GM23248 (cell line): ENCODE measurements around the gene TRA2A. TPM values are rescaled to one million over a fixed set of nuclear protein-coding genes. Genes with fewer than 3 reads are reported as not detected.

Experiments used
- DNase-seq: peaks from one replicate; pipeline ENCODE4 v3.0.0-alpha.2; 2015
- H2AFZ ChIP-seq: fragments of 200-600 bp; sonication (generic); 2 replicates; pipeline ENCODE4 v1.6.1; 2016; ENCODE audit warnings: antibody characterized with exemption
- H3F3A ChIP-seq: fragments of 200-600 bp; sonication (generic); 2 replicates; pipeline ENCODE4 v1.6.1; 2016; ENCODE audit warnings: mild to moderate bottlenecking, antibody characterized with exemption, mixed run types; ENCODE audit not compliant: insufficient read depth
- H3K27ac ChIP-seq: fragments of 200-600 bp; sonication (generic); 2 replicates; pipeline ENCODE4 v1.5.1; 2016; ENCODE audit warnings: mild to moderate bottlenecking
- H3K27me3 ChIP-seq: fragments of 200-600 bp; sonication (generic); replicated peaks from 2 replicates; pipeline ENCODE4 v1.6.1; 2016; ENCODE audit warnings: mild to moderate bottlenecking; ENCODE audit not compliant: insufficient read depth
- H3K36me3 ChIP-seq: fragments of 200-600 bp; sonication (generic); 2 replicates; pipeline ENCODE4 v1.6.1; 2016; ENCODE audit warnings: low read depth, mild to moderate bottlenecking
- H3K4me1 ChIP-seq: fragments of 200-600 bp; sonication (generic); 2 replicates; pipeline ENCODE4 v1.6.1; 2016; ENCODE audit warnings: mild to moderate bottlenecking; ENCODE audit not compliant: insufficient read depth
- H3K4me2 ChIP-seq: fragments of 200-600 bp; sonication (generic); one replicate; pipeline ENCODE4 v1.6.1; 2016; ENCODE audit warnings: mild to moderate bottlenecking; ENCODE audit not compliant: unreplicated experiment
- H3K4me3 ChIP-seq: fragments of 200-600 bp; sonication (generic); 2 replicates; pipeline ENCODE4 v1.5.1; 2016; ENCODE audit warnings: mild to moderate bottlenecking
- H3K79me2 ChIP-seq: fragments of 200-600 bp; sonication (generic); 2 replicates; pipeline ENCODE4 v1.6.1; 2016; ENCODE audit warnings: mild to moderate bottlenecking; ENCODE audit not compliant: insufficient read depth
- H3K9ac ChIP-seq: fragments of 200-600 bp; sonication (generic); 2 replicates; pipeline ENCODE4 v1.6.1; 2016; ENCODE audit warnings: mild to moderate bottlenecking
- H3K9me2 ChIP-seq: fragments of 200-600 bp; sonication (generic); 2 replicates; pipeline ENCODE4 v1.6.1; 2016; ENCODE audit warnings: mixed run types, mild to moderate bottlenecking, moderate library complexity; ENCODE audit not compliant: insufficient read depth
- H3K9me3 ChIP-seq: fragments of 200-600 bp; sonication (generic); one replicate; pipeline ENCODE4 v1.6.1; 2017; ENCODE audit warnings: low read depth
- H4K20me1 ChIP-seq: fragments of 200-600 bp; sonication (generic); 2 replicates; pipeline ENCODE4 v1.6.0; 2016; ENCODE audit not compliant: insufficient read depth
- EZH2 ChIP-seq: fragments of 200-600 bp; sonication (generic); IDR thresholded peaks from 2 replicates; pipeline ENCODE4 v1.6.1; 2018; ENCODE audit warnings: antibody characterized with exemption, mild to moderate bottlenecking; ENCODE audit not compliant: insufficient read depth, poor library complexity, severe bottlenecking
- EZH2phosphoT487 ChIP-seq: fragments of 200-600 bp; sonication (generic); IDR thresholded peaks from 2 replicates; pipeline ENCODE4 v1.6.1; 2018; ENCODE audit warnings: antibody characterized with exemption, moderate library complexity, mild to moderate bottlenecking, low read depth; ENCODE audit not compliant: insufficient read depth
- WGBS, 2 experiments: methylation state at CpG; one replicate each; pipeline ENCODE4 v1.1.6; 2015 to 2017; ENCODE audit warnings: low lambda C conversion rate in 2 of 2, low coverage in 1 of 2; ENCODE audit errors: missing lambda C conversion rate in 2 of 2; 5-methylcytosine and 5-hydroxymethylcytosine counted together
- in situ Hi-C: fragments of 300-500 bp; cut with MboI; formaldehyde crosslinking; loops from 2 replicates; pipeline ENCODE4 v1.15.0; 2020
- polyA plus RNA-seq: library from polyadenylated mRNA; unstranded; fragments of >200 nt; fragmentation: Nextera tagmentation; extraction: Ambion mirVana; gene quantifications from 2 replicates; pipeline ENCODE4 v1.2.1, GENCODE V29; 2016
- total RNA-seq: library from RNA; depleted of rRNA; stranded (reverse); fragments of >200 nt; shearing (Covaris generic); gene quantifications from 2 replicates; pipeline ENCODE4 v1.2.3, GENCODE V29; 2014

Gene TRA2A
- total and polyA plus RNA-seq, 2 experiments from 2014 or later = 26.2 to 87.9 TPM

DNA sequence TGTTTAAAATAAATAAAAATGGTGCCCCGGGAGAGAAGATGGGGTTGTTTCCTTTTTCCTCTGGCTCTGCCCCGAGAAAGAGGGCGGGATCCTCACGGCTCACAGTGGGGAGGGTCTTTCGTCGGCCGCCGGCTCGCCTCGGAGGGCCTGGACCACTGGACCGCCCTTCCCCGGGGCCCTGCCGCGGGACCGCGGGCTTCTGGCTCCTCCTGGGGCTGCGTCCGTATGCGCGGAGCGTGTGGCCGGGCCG, 58.0 kb downstream of the TRA2A start:
- Histone ChIP-seq H3K27ac (no peak overlapping the region), H3K36me3 (no peaks in the 10 kb centered on the region), H4K20me1 (no peaks in the 10 kb centered on the region), H3K9me3 (no peaks in the 10 kb centered on the region), H3K4me1 (peaks cover 4% of the 10 kb centered on the region; the same call in 1 of the 2 replicates), H3K4me3 (peak overlapping the region; percentile 82), H3K9me2 (no peaks in the 10 kb centered on the region), H3K9ac (peak overlapping the region; percentile 71), H2AFZ (peak overlapping the region; percentile 88), H3F3A (peaks cover 20% of the 10 kb centered on the region), H3K27me3 (peaks cover 38% of the 10 kb centered on the region), H3K4me2 (peak overlapping the region; percentile 87), H3K79me2 (peaks cover 8% of the 10 kb centered on the region)
- in situ Hi-C loops = no loop called here
- WGBS, 2 experiments = 0 to 1% methylated on average over 11 to 21 of the region's 23 CpGs
- no peak for TF ChIP-seq EZH2
- no peak for TF ChIP-seq EZH2phosphoT487
- DNase-seq = no peak

DNA sequence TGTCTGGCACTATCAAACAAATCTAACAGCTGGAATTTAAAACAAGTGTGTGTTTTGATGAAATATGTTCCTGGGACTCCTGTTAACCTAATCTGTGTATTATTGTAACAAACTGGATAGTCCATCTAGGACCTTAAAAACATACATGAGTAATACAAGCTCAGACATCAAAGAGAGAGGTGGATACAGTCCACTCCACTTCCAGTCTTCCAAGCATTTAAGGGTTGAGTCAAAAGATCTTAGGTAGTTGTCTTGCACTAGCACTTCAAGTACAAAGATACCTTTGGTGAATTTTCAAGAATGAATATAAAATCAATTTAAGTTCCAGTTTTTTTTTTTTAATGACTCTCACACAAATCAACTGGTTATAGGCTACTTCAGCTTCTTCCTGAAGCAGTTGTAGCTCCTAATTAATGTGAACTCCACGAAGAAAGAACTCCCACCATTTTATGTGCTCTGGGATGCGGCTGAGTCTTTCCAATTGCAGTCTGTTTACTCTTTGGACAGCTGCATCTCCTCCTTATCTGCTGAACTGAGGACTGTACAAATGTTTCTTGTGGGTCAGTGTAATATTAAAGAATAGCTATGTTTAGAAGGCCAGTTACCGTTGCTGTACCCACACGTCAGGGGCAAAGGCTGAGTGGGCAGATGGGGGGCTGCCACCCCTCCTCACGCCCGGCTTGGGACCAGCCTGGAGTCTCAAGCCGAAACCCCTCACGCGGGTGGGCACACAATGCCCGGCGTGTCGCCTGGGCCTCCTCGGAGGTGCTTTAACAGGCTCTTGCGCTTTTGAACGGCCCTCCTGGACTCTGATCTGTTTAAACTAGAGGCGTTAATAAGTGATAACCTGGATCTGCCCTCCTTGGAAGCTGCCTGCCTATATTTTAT, 58.6 kb downstream of the TRA2A start:
- peaks cover 4% of the 10 kb centered on the region; the same call in 1 of the 2 replicates for H3K4me1 ChIP-seq
- H3F3A ChIP-seq = peaks cover 20% of the 10 kb centered on the region
- no peak overlapping the region for H3K27ac ChIP-seq
- 46 to 55% methylated on average over 15 to 16 of the region's 16 CpGs for WGBS, 2 experiments
- no peak for DNase-seq
- H4K20me1 ChIP-seq = no peaks in the 10 kb centered on the region
- in situ Hi-C loops = no loop called here
- H3K4me2 ChIP-seq = peak overlapping the region; percentile 87
- peak overlapping the region; percentile 82 for H3K4me3 ChIP-seq
- TF ChIP-seq EZH2phosphoT487 (no peak), EZH2 (no peak)
- peak overlapping the region; percentile 71 for H3K9ac ChIP-seq
- H2AFZ ChIP-seq = peak overlapping the region; percentile 88
- H3K27me3 ChIP-seq = peaks cover 32% of the 10 kb centered on the region
- H3K79me2 ChIP-seq = peaks cover 14% of the 10 kb centered on the region
- H3K36me3 ChIP-seq = no peaks in the 10 kb centered on the region
- no peaks in the 10 kb centered on the region for H3K9me3 ChIP-seq
- H3K9me2 ChIP-seq = no peaks in the 10 kb centered on the region

DNA sequence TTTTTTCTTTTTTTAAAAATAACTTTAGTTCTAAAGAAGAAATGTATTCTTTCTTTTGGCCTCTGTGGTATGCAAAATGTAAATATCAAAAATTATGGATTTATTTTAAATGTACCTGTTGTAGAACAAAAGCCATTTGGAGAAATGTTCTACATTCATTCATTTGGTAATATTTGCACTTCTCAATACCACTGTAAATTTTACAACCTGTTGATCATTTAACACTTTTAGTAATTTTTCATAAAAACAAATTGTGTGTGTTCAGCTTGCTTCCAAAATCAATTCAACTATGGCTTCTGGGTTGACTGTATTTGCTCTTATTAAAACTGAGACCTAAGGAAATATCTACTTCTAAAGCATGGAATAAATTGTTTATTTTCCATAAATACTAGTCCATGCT, 59.2 kb downstream of the TRA2A start:
- H3K4me2 ChIP-seq = no peak overlapping the region
- no peaks in the 10 kb centered on the region for H3K36me3 ChIP-seq
- peaks cover 20% of the 10 kb centered on the region for H3F3A ChIP-seq
- peaks cover 27% of the 10 kb centered on the region for H3K27me3 ChIP-seq
- DNase-seq = no peak
- H3K27ac ChIP-seq = no peak overlapping the region
- H3K9ac ChIP-seq = no peak overlapping the region
- no peak overlapping the region for H2AFZ ChIP-seq
- H3K9me3 ChIP-seq = no peaks in the 10 kb centered on the region
- H3K4me3 ChIP-seq = no peak overlapping the region
- no peak for TF ChIP-seq EZH2
- no peak for TF ChIP-seq EZH2phosphoT487
- H3K79me2 ChIP-seq = peaks cover 20% of the 10 kb centered on the region
- no peaks in the 10 kb centered on the region for H4K20me1 ChIP-seq
- H3K4me1 ChIP-seq = peaks cover 4% of the 10 kb centered on the region; the same call in 1 of the 2 replicates
- H3K9me2 ChIP-seq = no peaks in the 10 kb centered on the region
- in situ Hi-C loops = no loop called here

DNA sequence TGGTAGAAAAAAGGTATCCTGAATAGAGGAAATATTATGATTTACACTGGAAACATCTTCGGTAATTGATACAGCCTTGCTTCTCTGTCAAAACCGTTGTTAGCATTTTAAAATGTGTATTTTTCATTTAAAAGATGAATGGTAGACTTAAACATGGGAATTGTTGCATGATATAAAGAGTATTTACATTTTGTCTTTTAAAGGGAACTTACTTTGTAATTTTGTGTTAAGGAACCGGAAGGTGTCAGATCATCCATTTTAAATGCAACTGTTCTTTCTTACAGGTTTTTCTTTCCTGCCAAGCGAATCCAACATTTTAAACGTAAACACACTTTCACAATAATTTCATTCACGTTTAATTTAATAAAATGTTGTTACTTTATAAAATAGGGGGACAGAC, 59.7 kb downstream of the TRA2A start:
- Histone ChIP-seq H3K27me3 (peaks cover 22% of the 10 kb centered on the region), H3K9me3 (no peaks in the 10 kb centered on the region), H3K4me1 (peaks cover 8% of the 10 kb centered on the region), H3K9me2 (no peaks in the 10 kb centered on the region), H2AFZ (no peak overlapping the region), H4K20me1 (no peaks in the 10 kb centered on the region), H3K27ac (no peak overlapping the region), H3K79me2 (peaks cover 25% of the 10 kb centered on the region), H3K4me3 (no peak overlapping the region; the same call in 1 of the 2 replicates), H3F3A (peaks cover 24% of the 10 kb centered on the region), H3K4me2 (peak overlapping the region; percentile 63), H3K36me3 (no peaks in the 10 kb centered on the region), H3K9ac (no peak overlapping the region)
- 85 to 86% methylated on average over 6 of the region's 6 CpGs for WGBS, 2 experiments
- DNase-seq = no peak
- in situ Hi-C loops = no loop called here
- TF ChIP-seq EZH2 = no peak
- TF ChIP-seq EZH2phosphoT487 = no peak
